ENCODE measurements around the gene C1QTNF6.

The C1QTNF6 gene

GRCh38 chr22:37141971-37142370 lies 46.1 kb downstream of the C1QTNF6 start:
- no peak for DNase-seq (ENCODE audit: low read depth)
- no peak for TF ChIP-seq CTCF (conservative IDR thresholded peaks at IDR 0.05; ENCODE audit: low read depth, low read length)
- H3K4me3 ChIP-seq (ENCODE audit: low read length) = no peak overlapping the region

GRCh38 chr22:37141476-37141875 lies 46.6 kb downstream of the C1QTNF6 start:
- no peak for TF ChIP-seq CTCF (conservative IDR thresholded peaks at IDR 0.05; ENCODE audit: low read depth, low read length)
- DNase-seq (ENCODE audit: low read depth) = no peak
- no peak overlapping the region for H3K4me3 ChIP-seq (ENCODE audit: low read length)

- H3K4me3 ChIP-seq (ENCODE audit: low read length) = no peak overlapping the region
- TF ChIP-seq CTCF (conservative IDR thresholded peaks at IDR 0.05; ENCODE audit: low read depth, low read length) = no peak
- no peak for DNase-seq (ENCODE audit: low read depth)
Measured at GRCh38 chr22:37140686-37141323, 47.2 kb downstream of the C1QTNF6 start.

- no peak overlapping the region for H3K4me3 ChIP-seq (ENCODE audit: low read length)
- no peak for TF ChIP-seq CTCF (conservative IDR thresholded peaks at IDR 0.05; ENCODE audit: low read depth, low read length)
Measured at GRCh38 chr22:37139762-37140161, 48.3 kb downstream of the C1QTNF6 start.

GRCh38 chr22:37138849-37139561 lies 49.0 kb downstream of the C1QTNF6 start:
- H3K4me3 ChIP-seq (ENCODE audit: low read length) = no peak overlapping the region
- no peak for DNase-seq (ENCODE audit: low read depth)
- no peak for TF ChIP-seq CTCF (conservative IDR thresholded peaks at IDR 0.05; ENCODE audit: low read depth, low read length)

More at GRCh38 chr22:37139762-37140161, 48.3 kb downstream of the C1QTNF6 start:
- DNase-seq (ENCODE audit: low read depth) = no peak

GRCh38 chr22:37137903-37138665 lies 50.0 kb downstream of the C1QTNF6 start:
- H3K4me3 ChIP-seq (ENCODE audit: low read length) = no peak overlapping the region
- no peak for TF ChIP-seq CTCF (conservative IDR thresholded peaks at IDR 0.05; ENCODE audit: low read depth, low read length)
- no peak for DNase-seq (ENCODE audit: low read depth)

Measured in retinal pigment epithelial cell (primary cell).